ENCODE data around the gene IFI27L1.

The IFI27L1 gene

GRCh38 chr14:94080621-94081385 lies at the start of gene IFI27L1, which contains the start of gene DDX24:
IFI27L1 (plus strand) TSS chr14:94081310; CDS start chr14:94096938, 15,628 bp downstream.
DDX24 (minus strand) TSS chr14:94081202; CDS start chr14:94079742, 1,460 bp downstream.
- no peak for TF ChIP-seq GATA3 (IDR thresholded peaks at IDR 0.05; ENCODE audit: low read depth, low read length)

GRCh38 chr14:94031883-94032279 lies 49.2 kb upstream of the IFI27L1 start:
- no peak for TF ChIP-seq GATA3 (IDR thresholded peaks at IDR 0.05; ENCODE audit: low read depth, low read length)
- TF ChIP-seq GATA2 (IDR thresholded peaks at IDR 0.05; ENCODE audit: low read depth, low read length) = no peak

- TF ChIP-seq GATA3 (IDR thresholded peaks at IDR 0.05; ENCODE audit: low read depth, low read length) (no peak), GATA2 (IDR thresholded peaks at IDR 0.05; ENCODE audit: low read depth, low read length) (no peak)
Measured at GRCh38 chr14:94034886-94035285, 46.2 kb upstream of the IFI27L1 start.

GRCh38 chr14:94036313-94037167 lies 44.6 kb upstream of the IFI27L1 start:
- TF ChIP-seq GATA3 (IDR thresholded peaks at IDR 0.05; ENCODE audit: low read depth, low read length) (no peak), GATA2 (IDR thresholded peaks at IDR 0.05; ENCODE audit: low read depth, low read length) (no peak)

- no peak for TF ChIP-seq GATA2 (IDR thresholded peaks at IDR 0.05; ENCODE audit: low read depth, low read length)
- no peak for TF ChIP-seq GATA3 (IDR thresholded peaks at IDR 0.05; ENCODE audit: low read depth, low read length)
Measured at GRCh38 chr14:94037954-94038353, 43.2 kb upstream of the IFI27L1 start.

GRCh38 chr14:94038510-94038909 lies 42.6 kb upstream of the IFI27L1 start:
- TF ChIP-seq GATA2 (IDR thresholded peaks at IDR 0.05; ENCODE audit: low read depth, low read length) (no peak), GATA3 (IDR thresholded peaks at IDR 0.05; ENCODE audit: low read depth, low read length) (no peak)

GRCh38 chr14:94038921-94039629 lies 42.0 kb upstream of the IFI27L1 start:
- TF ChIP-seq GATA2 (IDR thresholded peaks at IDR 0.05; ENCODE audit: low read depth, low read length) = no peak
- TF ChIP-seq GATA3 (IDR thresholded peaks at IDR 0.05; ENCODE audit: low read depth, low read length) = no peak

- TF ChIP-seq GATA2 (IDR thresholded peaks at IDR 0.05; ENCODE audit: low read depth, low read length) (no peak), GATA3 (IDR thresholded peaks at IDR 0.05; ENCODE audit: low read depth, low read length) (no peak)
Measured at GRCh38 chr14:94040247-94040646, 40.9 kb upstream of the IFI27L1 start.

GRCh38 chr14:94040796-94041195 lies 40.3 kb upstream of the IFI27L1 start:
- TF ChIP-seq GATA3 (IDR thresholded peaks at IDR 0.05; ENCODE audit: low read depth, low read length) (no peak), GATA2 (IDR thresholded peaks at IDR 0.05; ENCODE audit: low read depth, low read length) (no peak)

- no peak for TF ChIP-seq GATA2 (IDR thresholded peaks at IDR 0.05; ENCODE audit: low read depth, low read length)
- no peak for TF ChIP-seq GATA3 (IDR thresholded peaks at IDR 0.05; ENCODE audit: low read depth, low read length)
Measured at GRCh38 chr14:94041551-94042346, 39.4 kb upstream of the IFI27L1 start.

GRCh38 chr14:94042433-94043091 lies 38.5 kb upstream of the IFI27L1 start:
- TF ChIP-seq GATA2 (IDR thresholded peaks at IDR 0.05; ENCODE audit: low read depth, low read length) = no peak
- TF ChIP-seq GATA3 (IDR thresholded peaks at IDR 0.05; ENCODE audit: low read depth, low read length) = no peak

GRCh38 chr14:94043111-94043755 lies 37.9 kb upstream of the IFI27L1 start:
- no peak for TF ChIP-seq GATA3 (IDR thresholded peaks at IDR 0.05; ENCODE audit: low read depth, low read length)
